ENCODE results near the gene SPNS3. TPM values are rescaled to one million over a fixed set of nuclear protein-coding genes. Genes with fewer than 3 reads are reported as not detected.

The SPNS3 gene
- polyA plus RNA-seq, 1 donor from 2014 or later: not detected

GRCh38 chr17:4393806-4394205 is 39.9 kb upstream of the SPNS3 start:
- Histone ChIP-seq H2AFZ (ENCODE audit: low read depth, low read length) (no peak overlapping the region), H4K20me1 (ENCODE audit: insufficient read depth) (no peaks in the 10 kb centered on the region), H3K27me3 (ENCODE audit: insufficient read depth, low read depth, low read length) (no peaks in the 10 kb centered on the region), H3F3A (ENCODE audit: insufficient read depth, low read length, poor library complexity, severe bottlenecking) (no peaks in the 10 kb centered on the region), H3K4me3 (ENCODE audit: low read length) (no peak overlapping the region), H3K79me2 (replicated peaks; ENCODE audit: insufficient read depth, low read length) (no peaks in the 10 kb centered on the region), H3K9ac (ENCODE audit: low read length) (no peak overlapping the region), H3K36me3 (ENCODE audit: insufficient read depth, low read length) (no peaks in the 10 kb centered on the region), H3K9me2 (ENCODE audit: insufficient read depth, low read length) (no peaks in the 10 kb centered on the region), H3K9me3 (ENCODE audit: low read length) (no peaks in the 10 kb centered on the region), H3K27ac (ENCODE audit: low read length) (no peak overlapping the region), H3K4me2 (ENCODE audit: low read length) (no peak overlapping the region)
- TF ChIP-seq EP300 (conservative IDR thresholded peaks at IDR 0.05; ENCODE audit: poor library complexity, severe bottlenecking): no peak
- TF ChIP-seq EZH2 (IDR thresholded peaks at IDR 0.05; ENCODE audit: borderline replicate concordance, insufficient read depth, low read length, poor library complexity, severe bottlenecking): no peak
- TF ChIP-seq SMC3 (conservative IDR thresholded peaks at IDR 0.05; ENCODE audit: poor library complexity): no peak
- no peak for TF ChIP-seq RAD21 (conservative IDR thresholded peaks at IDR 0.05)
- TF ChIP-seq MXI1 (conservative IDR thresholded peaks at IDR 0.05; ENCODE audit: poor library complexity, severe bottlenecking): no peak
- no peak for TF ChIP-seq TAF1 (IDR thresholded peaks at IDR 0.05; ENCODE audit: low read depth)
- TF ChIP-seq, protein P1, sequence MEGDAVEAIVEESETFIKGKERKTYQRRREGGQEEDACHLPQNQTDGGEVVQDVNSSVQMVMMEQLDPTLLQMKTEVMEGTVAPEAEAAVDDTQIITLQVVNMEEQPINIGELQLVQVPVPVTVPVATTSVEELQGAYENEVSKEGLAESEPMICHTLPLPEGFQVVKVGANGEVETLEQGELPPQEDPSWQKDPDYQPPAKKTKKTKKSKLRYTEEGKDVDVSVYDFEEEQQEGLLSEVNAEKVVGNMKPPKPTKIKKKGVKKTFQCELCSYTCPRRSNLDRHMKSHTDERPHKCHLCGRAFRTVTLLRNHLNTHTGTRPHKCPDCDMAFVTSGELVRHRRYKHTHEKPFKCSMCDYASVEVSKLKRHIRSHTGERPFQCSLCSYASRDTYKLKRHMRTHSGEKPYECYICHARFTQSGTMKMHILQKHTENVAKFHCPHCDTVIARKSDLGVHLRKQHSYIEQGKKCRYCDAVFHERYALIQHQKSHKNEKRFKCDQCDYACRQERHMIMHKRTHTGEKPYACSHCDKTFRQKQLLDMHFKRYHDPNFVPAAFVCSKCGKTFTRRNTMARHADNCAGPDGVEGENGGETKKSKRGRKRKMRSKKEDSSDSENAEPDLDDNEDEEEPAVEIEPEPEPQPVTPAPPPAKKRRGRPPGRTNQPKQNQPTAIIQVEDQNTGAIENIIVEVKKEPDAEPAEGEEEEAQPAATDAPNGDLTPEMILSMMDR (IDR thresholded peaks at IDR 0.05; ENCODE audit: poor library complexity, severe bottlenecking): no peak
- no peak for TF ChIP-seq POLR2AphosphoS5 (IDR thresholded peaks at IDR 0.05)
- no peak for TF ChIP-seq REST (IDR thresholded peaks at IDR 0.05; ENCODE audit: borderline replicate concordance)

- Histone ChIP-seq H3K79me2 (replicated peaks; ENCODE audit: insufficient read depth, low read length) (no peaks in the 10 kb centered on the region), H3K27ac (ENCODE audit: low read length) (no peak overlapping the region), H3K27me3 (ENCODE audit: insufficient read depth, low read depth, low read length) (no peaks in the 10 kb centered on the region), H3K9me3 (ENCODE audit: low read length) (no peaks in the 10 kb centered on the region), H3F3A (ENCODE audit: insufficient read depth, low read length, poor library complexity, severe bottlenecking) (no peaks in the 10 kb centered on the region), H3K4me3 (ENCODE audit: low read length) (no peak overlapping the region), H3K4me2 (ENCODE audit: low read length) (no peak overlapping the region), H3K9me2 (ENCODE audit: insufficient read depth, low read length) (no peaks in the 10 kb centered on the region), H2AFZ (ENCODE audit: low read depth, low read length) (no peak overlapping the region), H4K20me1 (ENCODE audit: insufficient read depth) (no peaks in the 10 kb centered on the region), H3K9ac (ENCODE audit: low read length) (no peak overlapping the region), H3K36me3 (ENCODE audit: insufficient read depth, low read length) (no peaks in the 10 kb centered on the region)
- TF ChIP-seq EZH2 (IDR thresholded peaks at IDR 0.05; ENCODE audit: borderline replicate concordance, insufficient read depth, low read length, poor library complexity, severe bottlenecking) (no peak), RAD21 (conservative IDR thresholded peaks at IDR 0.05) (no peak), EP300 (conservative IDR thresholded peaks at IDR 0.05; ENCODE audit: poor library complexity, severe bottlenecking) (no peak), MXI1 (conservative IDR thresholded peaks at IDR 0.05; ENCODE audit: poor library complexity, severe bottlenecking) (no peak), TAF1 (IDR thresholded peaks at IDR 0.05; ENCODE audit: low read depth) (no peak), POLR2AphosphoS5 (IDR thresholded peaks at IDR 0.05) (no peak), SMC3 (conservative IDR thresholded peaks at IDR 0.05; ENCODE audit: poor library complexity) (no peak), REST (IDR thresholded peaks at IDR 0.05; ENCODE audit: borderline replicate concordance) (no peak)
- TF ChIP-seq, protein P1 (IDR thresholded peaks at IDR 0.05; ENCODE audit: poor library complexity, severe bottlenecking): no peak
These were observed 39.3 kb upstream of the SPNS3 start for GRCh38 chr17:4394208-4395110.
